Uterus (tissue), 2 donors: ENCODE measurements around the gene NOTCH1.

Experiments used
- POLR2A ChIP-seq, 2 donors: fragments of 450-650 bp; IDR thresholded peaks; one replicate each; pipeline ENCODE4 v1.6.1; 2016; ENCODE audit warnings: antibody characterized with exemption in 2 of 2, mild to moderate bottlenecking in 1 of 2, moderate library complexity in 1 of 2
- TF ChIP-seq, protein P1 (sequence below), 4 experiments: fragments of 200-600 bp in 2 of 4; fragments of 450-650 bp in 2 of 4; sonication (generic) in 2 of 4; IDR thresholded peaks; one replicate each; pipeline ENCODE4 v1.5.1; 2016 to 2019; ENCODE audit warnings: antibody characterized with exemption in 4 of 4, mild to moderate bottlenecking in 2 of 4, moderate library complexity in 1 of 4

GRCh38 chr9:136516191-136516654 lies 29.6 kb downstream of the NOTCH1 start:
- no peak for TF ChIP-seq POLR2A (IDR thresholded peaks at IDR 0.05)
- TF ChIP-seq, protein P1, sequence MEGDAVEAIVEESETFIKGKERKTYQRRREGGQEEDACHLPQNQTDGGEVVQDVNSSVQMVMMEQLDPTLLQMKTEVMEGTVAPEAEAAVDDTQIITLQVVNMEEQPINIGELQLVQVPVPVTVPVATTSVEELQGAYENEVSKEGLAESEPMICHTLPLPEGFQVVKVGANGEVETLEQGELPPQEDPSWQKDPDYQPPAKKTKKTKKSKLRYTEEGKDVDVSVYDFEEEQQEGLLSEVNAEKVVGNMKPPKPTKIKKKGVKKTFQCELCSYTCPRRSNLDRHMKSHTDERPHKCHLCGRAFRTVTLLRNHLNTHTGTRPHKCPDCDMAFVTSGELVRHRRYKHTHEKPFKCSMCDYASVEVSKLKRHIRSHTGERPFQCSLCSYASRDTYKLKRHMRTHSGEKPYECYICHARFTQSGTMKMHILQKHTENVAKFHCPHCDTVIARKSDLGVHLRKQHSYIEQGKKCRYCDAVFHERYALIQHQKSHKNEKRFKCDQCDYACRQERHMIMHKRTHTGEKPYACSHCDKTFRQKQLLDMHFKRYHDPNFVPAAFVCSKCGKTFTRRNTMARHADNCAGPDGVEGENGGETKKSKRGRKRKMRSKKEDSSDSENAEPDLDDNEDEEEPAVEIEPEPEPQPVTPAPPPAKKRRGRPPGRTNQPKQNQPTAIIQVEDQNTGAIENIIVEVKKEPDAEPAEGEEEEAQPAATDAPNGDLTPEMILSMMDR (IDR thresholded peaks at IDR 0.05): no peak
